GM12872 (cell line): ENCODE results near the gene MAP3K12.

Experiments
- CTCF ChIP-seq: IDR thresholded peaks from 3 replicates; pipeline ENCODE4 v1.5.1; 2011; ENCODE audit warnings: low read depth, mild to moderate bottlenecking, low read length, moderate library complexity; ENCODE audit not compliant: insufficient read depth

The MAP3K12 gene

GRCh38 chr12:53515291-53515680 is 16.0 kb upstream of the MAP3K12 start:
- no peak for TF ChIP-seq CTCF

- TF ChIP-seq CTCF: no peak
These were observed 15.5 kb upstream of the MAP3K12 start for GRCh38 chr12:53514628-53515290.

DNA sequence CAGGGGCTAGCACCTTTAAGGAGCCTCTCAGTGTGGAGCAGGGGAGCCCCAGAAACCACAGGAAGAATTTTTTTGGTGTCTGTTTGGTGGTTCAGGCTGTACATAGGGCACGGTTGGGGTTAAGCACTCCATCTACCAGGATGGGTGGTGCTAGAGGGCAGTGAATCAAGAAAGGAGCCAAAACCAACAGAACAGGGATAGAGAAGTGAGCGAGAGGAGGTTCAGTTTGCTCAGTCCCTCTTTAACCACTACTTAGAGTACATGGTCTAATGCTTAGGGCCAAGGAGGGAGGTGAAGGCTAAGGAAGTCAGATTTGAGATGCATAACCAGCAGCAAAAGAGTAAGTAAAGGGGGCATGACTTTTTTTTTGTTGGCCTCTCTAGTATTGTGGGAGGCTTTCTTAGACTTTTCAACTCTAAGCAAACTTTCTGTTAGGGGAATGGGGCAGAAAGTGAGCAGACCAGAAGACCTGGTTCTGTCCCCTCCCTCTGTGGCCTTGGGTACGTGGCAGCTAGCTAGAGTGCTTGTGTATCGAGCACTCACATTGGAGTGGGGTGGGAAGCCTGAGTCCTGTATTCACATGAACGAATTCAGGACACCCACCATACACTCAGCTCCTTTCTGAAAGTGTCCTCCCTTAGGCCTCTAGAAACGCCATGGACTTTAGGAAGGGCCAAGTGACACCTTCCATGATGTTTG is 14.6 kb upstream of the MAP3K12 start:
- no peak for TF ChIP-seq CTCF

GRCh38 chr12:53510181-53510812 is 11.0 kb upstream of the MAP3K12 start:
- TF ChIP-seq CTCF: no peak

DNA sequence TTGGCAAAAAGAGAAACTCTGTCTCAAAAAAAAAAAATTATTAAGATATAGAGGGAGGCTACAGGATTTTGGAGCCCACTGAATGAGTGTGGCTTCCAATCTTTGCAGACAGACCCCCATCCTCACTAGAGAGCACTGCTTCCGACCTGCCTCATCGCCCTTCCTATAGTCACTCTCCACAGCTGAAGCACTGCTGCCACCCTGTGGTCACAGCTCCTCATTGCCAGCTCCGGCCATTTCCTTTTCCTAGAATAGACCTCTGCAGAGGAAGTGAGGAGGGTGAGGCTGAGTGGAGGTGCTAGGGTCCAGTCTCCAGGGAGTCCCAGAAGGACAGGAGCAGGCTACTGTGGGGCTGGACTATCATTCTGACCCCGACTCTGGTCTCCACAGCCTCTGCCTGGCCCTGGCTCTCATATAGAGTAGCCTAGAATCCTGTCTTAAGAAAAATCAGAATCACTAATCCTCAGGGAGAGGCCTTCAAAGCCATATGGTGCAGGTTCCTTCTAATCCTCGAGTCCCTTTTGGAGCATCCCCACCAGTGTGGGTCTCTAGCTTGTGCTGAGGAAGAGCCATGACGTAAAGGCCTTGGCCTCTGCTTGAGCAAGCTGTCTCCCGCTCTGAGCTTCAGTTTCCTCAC is 9.4 kb upstream of the MAP3K12 start:
- TF ChIP-seq CTCF: peak; percentile 94

GRCh38 chr12:53507603-53507885 is 8.3 kb upstream of the MAP3K12 start:
- no peak for TF ChIP-seq CTCF

DNA sequence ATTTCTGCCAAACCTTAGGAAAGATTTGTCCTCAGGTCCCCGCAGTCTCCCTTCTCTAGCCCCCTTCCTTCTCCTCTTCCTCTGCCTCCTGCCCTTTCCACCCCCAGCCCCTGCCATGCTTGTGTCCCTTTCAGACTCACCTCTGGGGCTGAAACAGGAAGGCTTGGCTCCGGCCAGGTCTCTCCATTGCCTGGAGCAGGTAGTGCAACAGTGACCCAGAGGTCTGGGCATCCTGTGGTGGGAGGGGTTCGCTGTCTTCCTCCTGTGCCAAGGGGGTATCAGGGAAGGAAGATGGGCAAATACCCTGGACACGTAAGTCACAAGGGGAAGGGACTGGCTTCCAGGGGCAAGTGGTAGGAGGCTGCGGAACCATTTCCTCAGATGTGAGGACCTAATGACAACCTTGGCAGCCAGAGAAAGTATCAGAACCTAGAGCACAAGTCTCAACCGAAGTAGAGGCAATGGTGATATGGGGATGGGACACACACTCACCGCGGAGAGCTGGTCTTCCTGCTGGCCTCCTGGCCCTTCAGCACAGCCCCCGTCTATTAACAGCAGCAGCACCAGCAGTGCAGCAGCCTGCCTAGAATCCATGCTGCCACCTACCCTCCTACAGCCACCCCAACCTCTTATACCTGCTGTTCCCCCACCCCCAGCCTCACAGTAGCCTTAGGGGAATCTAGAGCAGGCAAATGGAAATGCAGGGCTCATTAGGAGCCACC is 7.8 kb upstream of the MAP3K12 start, which contains the start of gene NPFF:
Gene NPFF, minus strand, starts transcription at position 604 of the 722 bp plus-strand sequence. Its CDS starts 10 bp downstream, at position 594.
- TF ChIP-seq CTCF: no peak
